T-helper 2 cell treated with Interferon-gamma antibody and Interleukin-4, amounts not matched to agents 100 ng/mL and 5 ng/mL, for 36 hours (primary cell): ENCODE data around the gene DNER. TPM values are rescaled to one million over a fixed set of nuclear protein-coding genes. Genes with fewer than 3 reads are reported as not detected.

Experiments used
- intact Hi-C: fragments of 100-400 bp; cut with micrococcal nuclease; formaldehyde crosslinking; loops from one replicate; pipeline ENCODE4 v1.15.1; 2023
- total RNA-seq: library from RNA; stranded (reverse); gene quantifications from 2 replicates; pipeline ENCODE4 v1.2.3, GENCODE V29; 2022

Gene DNER
- total RNA-seq, 1 donor from 2014 or later, result not detected

GRCh38 chr2:229674830-229675530, 39.4 kb downstream of the DNER start:
- intact Hi-C loops, result no loop called here

GRCh38 chr2:229673676-229674075, 40.7 kb downstream of the DNER start:
- intact Hi-C loops, result no loop called here

- intact Hi-C loops, result no loop called here
These were observed 42.3 kb downstream of the DNER start for GRCh38 chr2:229672021-229672420.

- intact Hi-C loops, result no loop called here
These were observed 44.5 kb downstream of the DNER start for GRCh38 chr2:229669841-229670240.

- intact Hi-C loops, result no loop called here
These were observed 47.5 kb downstream of the DNER start for GRCh38 chr2:229666811-229667210.

- intact Hi-C loops, result no loop called here
These were observed 49.2 kb downstream of the DNER start for GRCh38 chr2:229665158-229665557.

GRCh38 chr2:229661478-229661877, 52.9 kb downstream of the DNER start:
- intact Hi-C loops, result no loop called here

- intact Hi-C loops, result no loop called here
These were observed 53.4 kb downstream of the DNER start for GRCh38 chr2:229660951-229661350.

- intact Hi-C loops, result no loop called here
These were observed 54.0 kb downstream of the DNER start for GRCh38 chr2:229660391-229660790.

- intact Hi-C loops, result no loop called here
These were observed 56.4 kb downstream of the DNER start for GRCh38 chr2:229658004-229658403.

GRCh38 chr2:229654437-229654836, 59.9 kb downstream of the DNER start:
- intact Hi-C loops, result no loop called here

GRCh38 chr2:229653531-229653930, 60.8 kb downstream of the DNER start:
- intact Hi-C loops, result no loop called here

GRCh38 chr2:229652796-229653195, 61.6 kb downstream of the DNER start:
- intact Hi-C loops, result no loop called here

GRCh38 chr2:229650901-229651300, 63.5 kb downstream of the DNER start:
- intact Hi-C loops, result no loop called here

GRCh38 chr2:229650059-229650458, 64.3 kb downstream of the DNER start:
- intact Hi-C loops, result no loop called here

GRCh38 chr2:229646186-229646723, 68.1 kb downstream of the DNER start:
- intact Hi-C loops, result no loop called here

- intact Hi-C loops, result no loop called here
These were observed 72.0 kb downstream of the DNER start for GRCh38 chr2:229642371-229642770.

GRCh38 chr2:229641676-229642075, 72.7 kb downstream of the DNER start:
- intact Hi-C loops, result no loop called here

- intact Hi-C loops, result no loop called here
These were observed 73.7 kb downstream of the DNER start for GRCh38 chr2:229640636-229641035.

GRCh38 chr2:229636571-229636970, 77.8 kb downstream of the DNER start:
- intact Hi-C loops, result no loop called here

- intact Hi-C loops, result no loop called here
These were observed 79.0 kb downstream of the DNER start for GRCh38 chr2:229635371-229635680.

- intact Hi-C loops, result no loop called here
These were observed 79.6 kb downstream of the DNER start for GRCh38 chr2:229634601-229635370.

- intact Hi-C loops, result no loop called here
These were observed 80.8 kb downstream of the DNER start for GRCh38 chr2:229633556-229633955.
